ENCODE results near the gene RBBP8NL.
A peak's percentile ranks its signal among the peaks of the same experiment; 100 is the strongest.

The RBBP8NL gene

GRCh38 chr20:62392621-62393334, 34.6 kb downstream of the RBBP8NL start:
- DNase-seq (ENCODE audit: low spot score), result no peak

GRCh38 chr20:62392077-62392418, 35.3 kb downstream of the RBBP8NL start:
- DNase-seq (ENCODE audit: low spot score), result no peak

- DNase-seq (ENCODE audit: low spot score), result no peak
These were observed 35.9 kb downstream of the RBBP8NL start for GRCh38 chr20:62391165-62392076.

- no peak for DNase-seq (ENCODE audit: low spot score)
These were observed 36.8 kb downstream of the RBBP8NL start for GRCh38 chr20:62390317-62391164.

GRCh38 chr20:62389601-62390087, 37.7 kb downstream of the RBBP8NL start:
- DNase-seq (ENCODE audit: low spot score), result no peak

- no peak for DNase-seq (ENCODE audit: low spot score)
These were observed 38.3 kb downstream of the RBBP8NL start for GRCh38 chr20:62388839-62389600.

- DNase-seq (ENCODE audit: low spot score), result no peak
These were observed 39.3 kb downstream of the RBBP8NL start for GRCh38 chr20:62387933-62388635.

- DNase-seq (ENCODE audit: low spot score), result no peak
These were observed 40.0 kb downstream of the RBBP8NL start for GRCh38 chr20:62387219-62387913.

GRCh38 chr20:62386383-62387218, 40.7 kb downstream of the RBBP8NL start, which contains the start of gene RPS21:
Gene RPS21 (plus strand): TSS chr20:62387103. CDS start chr20:62387339, 236 bp downstream.
- DNase-seq (ENCODE audit: low spot score), result peak; percentile 83

- DNase-seq (ENCODE audit: low spot score), result peak; percentile 72
These were observed 44.8 kb downstream of the RBBP8NL start for GRCh38 chr20:62382306-62383198.

GRCh38 chr20:62381842-62382241, 45.5 kb downstream of the RBBP8NL start:
- no peak for DNase-seq (ENCODE audit: low spot score)

GRCh38 chr20:62381202-62381797, 46.0 kb downstream of the RBBP8NL start:
- DNase-seq (ENCODE audit: low spot score), result no peak

GRCh38 chr20:62378215-62378614, 49.1 kb downstream of the RBBP8NL start:
- no peak for DNase-seq (ENCODE audit: low spot score)

- no peak for DNase-seq (ENCODE audit: low spot score)
These were observed 49.6 kb downstream of the RBBP8NL start for GRCh38 chr20:62377615-62378178.

- DNase-seq (ENCODE audit: low spot score), result no peak
These were observed 50.3 kb downstream of the RBBP8NL start for GRCh38 chr20:62377064-62377461.

- DNase-seq (ENCODE audit: low spot score), result no peak
These were observed 51.0 kb downstream of the RBBP8NL start for GRCh38 chr20:62376112-62377063.

Data from pons (tissue), 1 donor.